Left renal cortex interstitium (tissue), 4 donors: Measurements from ENCODE around the gene DHRS2. TPM values are rescaled to one million over a fixed set of nuclear protein-coding genes. Genes with fewer than 3 reads are reported as not detected.

ENCODE experiments used
- DNase-seq, 4 donors: peaks; one replicate each; pipeline ENCODE4 v3.0.0-alpha.2; 2013; ENCODE audit warnings: low read depth in 4 of 4, low spot score in 2 of 4, missing footprints in 1 of 4
- polyA plus RNA-seq, 4 donors: library from polyadenylated mRNA; unstranded; fragments of 120-200 nt; gene quantifications; one replicate each; pipeline ENCODE4 v1.2.1, GENCODE V29; 2013; ENCODE audit not compliant: insufficient read length in 4 of 4

DHRS2 gene
- polyA plus RNA-seq, 4 donors, result 29.0 to 66.8 (median 52.0) TPM

GRCh38 chr14:23645812-23646647, 9.9 kb downstream of the DHRS2 start:
- DNase-seq, result no peak

- no peak for DNase-seq
Observed at GRCh38 chr14:23646648-23647549, 10.7 kb downstream of the DHRS2 start.

GRCh38 chr14:23647619-23648018, 11.5 kb downstream of the DHRS2 start:
- no peak for DNase-seq

GRCh38 chr14:23648764-23649460, 12.7 kb downstream of the DHRS2 start:
- DNase-seq, result no peak

- no peak for DNase-seq
Observed at GRCh38 chr14:23650506-23650905, 14.3 kb downstream of the DHRS2 start.

- DNase-seq, result no peak
Observed at GRCh38 chr14:23653051-23653450, 16.9 kb downstream of the DHRS2 start.

GRCh38 chr14:23654231-23654630, 18.1 kb downstream of the DHRS2 start:
- DNase-seq, result no peak

GRCh38 chr14:23657959-23658470, 21.9 kb downstream of the DHRS2 start:
- no peak for DNase-seq

GRCh38 chr14:23660290-23661226, 24.4 kb downstream of the DHRS2 start:
- DNase-seq, result no peak

- no peak for DNase-seq
Observed at GRCh38 chr14:23661542-23661941, 25.4 kb downstream of the DHRS2 start.

- DNase-seq, result no peak
Observed at GRCh38 chr14:23663127-23663526, 27.0 kb downstream of the DHRS2 start.

- no peak for DNase-seq
Observed at GRCh38 chr14:23663711-23664110, 27.5 kb downstream of the DHRS2 start.

- no peak for DNase-seq
Observed at GRCh38 chr14:23664207-23664885, 28.2 kb downstream of the DHRS2 start.

- no peak for DNase-seq
Observed at GRCh38 chr14:23665302-23666016, 29.3 kb downstream of the DHRS2 start.

- no peak for DNase-seq
Observed at GRCh38 chr14:23667134-23667533, 31.0 kb downstream of the DHRS2 start.

GRCh38 chr14:23669441-23669840, 33.3 kb downstream of the DHRS2 start:
- DNase-seq, result no peak

GRCh38 chr14:23670481-23670880, 34.3 kb downstream of the DHRS2 start:
- no peak for DNase-seq

- no peak for DNase-seq
Observed at GRCh38 chr14:23672200-23672599, 36.0 kb downstream of the DHRS2 start.
